ENCODE measurements around the gene TCF7L2.

DNA sequence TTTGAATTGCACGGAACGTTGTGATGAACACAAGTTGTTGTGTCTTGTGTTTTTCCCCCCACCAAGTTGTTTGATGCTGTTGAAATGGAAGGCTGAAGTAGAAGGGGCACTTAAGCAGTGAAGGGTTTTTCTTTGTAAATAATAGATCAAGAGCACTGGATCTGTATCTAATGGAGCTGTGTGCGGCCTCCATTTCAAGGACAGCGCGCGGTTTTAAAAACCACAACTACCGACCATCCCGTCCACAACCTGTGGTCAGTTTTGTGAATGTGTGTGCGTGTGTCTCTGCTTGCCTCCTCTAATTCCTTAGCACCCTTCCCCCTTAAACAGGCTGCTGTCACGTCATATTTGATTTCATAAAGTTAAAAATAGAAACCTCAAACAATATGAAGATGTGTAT lies 165.5 kb downstream of the TCF7L2 start:
- TF ChIP-seq ZNF565 (CRISPR knock-in tag; conservative IDR thresholded peaks at IDR 0.05; ENCODE audit: low read depth), result no peak
- no peak for TF ChIP-seq ARNTL (CRISPR knock-in tag; IDR thresholded peaks at IDR 0.05; ENCODE audit: borderline replicate concordance, low read depth)
- TF ChIP-seq ZNF70 (CRISPR knock-in tag; IDR thresholded peaks at IDR 0.05), result no peak

Data from SK-N-SH treated with all-trans-retinoic acid at 6 μM for 48 hours (cell line).